GM12878 (cell line): Measurements from ENCODE around the gene ZSWIM3. TPM values are rescaled to one million over a fixed set of nuclear protein-coding genes. Genes with fewer than 3 reads are reported as not detected.

Source experiments
- ATAC-seq: fragments of 200-7000 bp; cut with Tn5 transposase; 3 replicates; pipeline ENCODE4 v1.9.1; 2020; ENCODE audit warnings: mild to moderate bottlenecking, moderate library complexity
- BruUV-seq: library from RNA; stranded (reverse); fragments of 400-500 nt; replicated peaks from 2 replicates; lab custom pipeline; 2021; lab: Mats Ljungman, UMichigan
- CTCF ChIA-PET: fragments of 300-600 bp; sonication (Branson Sonifier 250); formaldehyde crosslinking; extraction: SDS; loops from one replicate; lab custom pipeline; 2021; ENCODE audit warnings: inconsistent platforms; lab: Yijun Ruan, JAX
- POLR2A ChIA-PET: fragments of 350-600 bp; formaldehyde crosslinking; extraction: SDS; loops from one replicate; lab custom pipeline; 2021; ENCODE audit warnings: inconsistent platforms; lab: Charles Lee
- RAD21 ChIA-PET: fragments of 300-600 bp; sonication (Branson Sonifier 250); formaldehyde crosslinking; loops from one replicate; lab custom pipeline; 2023; ENCODE audit warnings: antibody characterized with exemption; ENCODE audit not compliant: unreplicated experiment; lab: Charles Lee
- SMC1A ChIA-PET: fragments of 300-600 bp; sonication (Branson Sonifier 250); formaldehyde crosslinking; loops from one replicate; lab custom pipeline; 2023; ENCODE audit not compliant: unreplicated experiment, uncharacterized antibody; lab: Charles Lee
- DNase-seq: peaks from one replicate; pipeline ENCODE4 v3.0.0-alpha.2; 2011; ENCODE audit warnings: low read depth, low spot score
- FAIRE-seq: peaks from 3 replicates; lab custom pipeline; 2011; peaks lifted over from hg19 to GRCh38; lab: Jason Lieb, UNC
- H2AFZ ChIP-seq: 2 replicates; pipeline ENCODE4 v1.6.0; 2011; ENCODE audit warnings: low read depth, low read length, control low read depth; ENCODE audit not compliant: control insufficient read depth
- H3K27ac ChIP-seq: 2 replicates; pipeline ENCODE4 v1.5.1; 2011; ENCODE audit warnings: control low read depth; ENCODE audit not compliant: control insufficient read depth, insufficient read depth
- H3K27me3 ChIP-seq, 2 experiments: replicated peaks in 1 of 2; 2 replicates each; pipeline versions ENCODE4 v1.6.0 to v1.6.1; 2011; ENCODE audit warnings: low read length in 1 of 2; ENCODE audit not compliant: control insufficient read depth in 2 of 2, insufficient read depth in 2 of 2
- H3K36me3 ChIP-seq, 2 experiments: 2 replicates each; pipeline ENCODE4 v1.5.1; 2011; ENCODE audit warnings: low read length in 1 of 2; ENCODE audit not compliant: control insufficient read depth in 2 of 2, insufficient read depth in 2 of 2
- H3K4me1 ChIP-seq: 2 replicates; pipeline ENCODE4 v1.6.1; 2011; ENCODE audit warnings: mild to moderate bottlenecking, low read length, moderate library complexity, mixed read lengths; ENCODE audit not compliant: control insufficient read depth, insufficient read depth
- H3K4me2 ChIP-seq: 2 replicates; pipeline ENCODE4 v1.6.0; 2011; ENCODE audit warnings: control low read depth; ENCODE audit not compliant: control insufficient read depth, insufficient read depth
- H3K4me3 ChIP-seq: fragments of 200-600 bp; sonication (generic); 2 replicates; pipeline ENCODE4 v1.5.1; 2016
- H3K79me2 ChIP-seq: 2 replicates; pipeline ENCODE4 v1.6.0; 2011; ENCODE audit warnings: low read length; ENCODE audit not compliant: control insufficient read depth, insufficient read depth
- H3K9ac ChIP-seq: 2 replicates; pipeline ENCODE4 v1.8.0; 2011; ENCODE audit warnings: low read length, control low read depth, mixed read lengths; ENCODE audit not compliant: control insufficient read depth, insufficient read depth
- H3K9me3 ChIP-seq: replicated peaks from 3 replicates; pipeline ENCODE4 v1.5.1; 2011; ENCODE audit warnings: mild to moderate bottlenecking, low read length; ENCODE audit not compliant: control insufficient read depth, insufficient read depth
- H4K20me1 ChIP-seq: 2 replicates; pipeline ENCODE4 v1.6.0; 2011; ENCODE audit not compliant: control insufficient read depth, insufficient read depth
- BCLAF1 ChIP-seq: fragments of 450-650 bp; IDR thresholded peaks from 2 replicates; pipeline ENCODE4 v1.6.1; 2017; ENCODE audit warnings: antibody characterized with exemption, mild to moderate bottlenecking, moderate library complexity
- BRCA1 ChIP-seq: IDR thresholded peaks from 2 replicates; pipeline ENCODE4 v1.6.1; 2011; ENCODE audit warnings: low read depth, low read length, improper control_type of control experiment
- HDAC2 ChIP-seq: fragments of 200-600 bp; sonication (generic); IDR thresholded peaks from 2 replicates; pipeline ENCODE4 v1.6.1; 2017
- LARP7 ChIP-seq: fragments of 450-650 bp; IDR thresholded peaks from 2 replicates; pipeline ENCODE4 v1.6.1; 2017; ENCODE audit warnings: mild to moderate bottlenecking
- ZSCAN29 ChIP-seq: fragments of 450-650 bp; IDR thresholded peaks from 2 replicates; pipeline ENCODE4 v1.6.1; 2017; ENCODE audit warnings: mild to moderate bottlenecking, moderate library complexity
- WGBS: methylation state at CpG from one replicate; pipeline ENCODE4 v1.1.6; 2016; ENCODE audit warnings: low lambda C conversion rate; ENCODE audit not compliant: insufficient replicate concordance, insufficient coverage; ENCODE audit errors: missing lambda C conversion rate; 5-methylcytosine and 5-hydroxymethylcytosine counted together
- in situ Hi-C: fragments of 300-500 bp; cut with MboI; formaldehyde crosslinking; loops from 9 replicates; pipeline ENCODE4 v1.14.3; 2018; ENCODE audit warnings: mixed read lengths
- intact Hi-C: fragments of 100-400 bp; cut with micrococcal nuclease; formaldehyde crosslinking; loops from one replicate; pipeline ENCODE4 v1.14.2; 2022; ENCODE audit not compliant: unreplicated experiment
- polyA plus RNA-seq, 11 experiments: library from polyadenylated mRNA; depleted of rRNA in 4 of 11; unstranded in 6 of 11; stranded (reverse) in 5 of 11; fragments of >200 nt; fragmentation: Nextera tagmentation in 4 of 11; fragmentation: Illumina TruSeq in 1 of 11; extraction: Ambion mirVana in 4 of 11; extraction: Trizol in 1 of 11; gene quantifications; 1 replicate in 1 of 11; 2 replicates in 10 of 11; pipeline versions ENCODE4 v1.2.1 to v1.2.3, GENCODE V29; 2011 to 2016; ENCODE audit warnings: inconsistent platforms in 2 of 11, missing spikeins in 2 of 11, low read depth in 1 of 11
- total RNA-seq, 4 experiments: library from RNA; depleted of rRNA in 3 of 4; stranded (reverse); fragments of >200 nt in 3 of 4; fragmentation: Illumina TruSeq in 1 of 4; extraction: Trizol in 1 of 4; gene quantifications; 2 replicates each; pipeline versions ENCODE4 v1.2.1 to v1.2.3, GENCODE V29; 2013 to 2021
- TF ChIP-seq, protein P1 (sequence below): fragments of 150-350 bp; IDR thresholded peaks from 2 replicates; pipeline ENCODE4 v1.6.1; 2016; ENCODE audit warnings: low read depth, low read length
- TF ChIP-seq, protein P2 (sequence below): fragments of 150-350 bp; IDR thresholded peaks from 2 replicates; pipeline ENCODE4 v1.6.1; 2014; ENCODE audit warnings: mild to moderate bottlenecking, low read depth, low read length

Gene ZSWIM3
- total and polyA plus RNA-seq, 10 of the 15 experiments (the other 5 are each of a cell fraction or from before 2014, with no cell fraction given), result 1.6 to 5.1 (median 4.2) TPM

DNA sequence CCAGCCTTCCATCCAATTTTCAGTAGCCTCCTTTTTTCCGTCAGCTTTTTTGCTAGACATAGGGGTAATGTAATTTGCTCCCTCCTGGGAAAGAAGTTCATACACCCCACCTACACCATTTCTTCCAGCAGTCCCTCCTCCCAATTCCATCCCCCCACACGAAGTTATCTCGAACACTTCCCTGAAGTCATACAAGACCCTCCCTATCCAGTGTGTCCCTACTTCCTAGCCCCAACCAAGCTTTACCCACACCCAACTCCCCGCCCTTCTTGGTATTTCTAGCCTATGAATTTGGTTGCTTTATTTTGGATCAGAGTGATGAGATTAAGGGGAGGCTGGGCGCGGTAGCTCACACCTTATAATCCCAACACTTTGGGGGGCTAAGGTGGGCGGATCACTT, 43.9 kb upstream of the ZSWIM3 start:
- ChIA-PET RAD21 (interaction anchor here (0.8 to 2.5 kb wide), 10 partner anchors 11 to 156 kb away, joined by 3 to 9 read pairs (median 4); partner anchors contain the start of gene ZSWIM1), CTCF (interaction anchor here (0.7 to 2.5 kb wide), 10 partner anchors 10 to 209 kb away, joined by 3 to 18 read pairs (median 4); no protein-coding TSS in a partner anchor), SMC1A (interaction anchor here (0.5 to 1.9 kb wide), 8 partner anchors 15 to 442 kb away, joined by 3 to 6 read pairs (median 3); no protein-coding TSS in a partner anchor), POLR2A (interaction anchor here (0.6 to 1.6 kb wide), 8 partner anchors 28 to 157 kb away, joined by 3 to 8 read pairs (median 4); partner anchors contain the start of genes ACOT8, PCIF1 and ZSWIM3)
- in situ Hi-C loops (loop anchor here (25.0 kb wide), 1 partner anchor 549 kb away; no protein-coding TSS in a partner anchor), intact Hi-C loops (loop anchor here (5.0 kb wide), 2 partner anchors 44 to 149 kb away; partner anchors contain the start of genes ACOT8 and ZSWIM3)
- DNase-seq (no peak), ATAC-seq (no peak), FAIRE-seq (no peak)
- Histone ChIP-seq H2AFZ (no peak overlapping the region), H4K20me1 (no peaks in the 10 kb centered on the region), H3K4me2 (peak overlapping the region; percentile 79), H3K4me3 (peak overlapping the region; percentile 85), H3K79me2 (peaks cover 20% of the 10 kb centered on the region), H3K36me3 (peaks cover 15 to 31% of the 10 kb centered on the region in 2 experiments), H3K27me3 (no peaks in the 10 kb centered on the region), H3K9me3 (no peaks in the 10 kb centered on the region; the same call in 2 of the 3 replicates), H3K4me1 (no peaks in the 10 kb centered on the region), H3K9ac (peak overlapping the region; percentile 96), H3K27ac (peak overlapping the region; percentile 93)
- TF ChIP-seq, protein P1, sequence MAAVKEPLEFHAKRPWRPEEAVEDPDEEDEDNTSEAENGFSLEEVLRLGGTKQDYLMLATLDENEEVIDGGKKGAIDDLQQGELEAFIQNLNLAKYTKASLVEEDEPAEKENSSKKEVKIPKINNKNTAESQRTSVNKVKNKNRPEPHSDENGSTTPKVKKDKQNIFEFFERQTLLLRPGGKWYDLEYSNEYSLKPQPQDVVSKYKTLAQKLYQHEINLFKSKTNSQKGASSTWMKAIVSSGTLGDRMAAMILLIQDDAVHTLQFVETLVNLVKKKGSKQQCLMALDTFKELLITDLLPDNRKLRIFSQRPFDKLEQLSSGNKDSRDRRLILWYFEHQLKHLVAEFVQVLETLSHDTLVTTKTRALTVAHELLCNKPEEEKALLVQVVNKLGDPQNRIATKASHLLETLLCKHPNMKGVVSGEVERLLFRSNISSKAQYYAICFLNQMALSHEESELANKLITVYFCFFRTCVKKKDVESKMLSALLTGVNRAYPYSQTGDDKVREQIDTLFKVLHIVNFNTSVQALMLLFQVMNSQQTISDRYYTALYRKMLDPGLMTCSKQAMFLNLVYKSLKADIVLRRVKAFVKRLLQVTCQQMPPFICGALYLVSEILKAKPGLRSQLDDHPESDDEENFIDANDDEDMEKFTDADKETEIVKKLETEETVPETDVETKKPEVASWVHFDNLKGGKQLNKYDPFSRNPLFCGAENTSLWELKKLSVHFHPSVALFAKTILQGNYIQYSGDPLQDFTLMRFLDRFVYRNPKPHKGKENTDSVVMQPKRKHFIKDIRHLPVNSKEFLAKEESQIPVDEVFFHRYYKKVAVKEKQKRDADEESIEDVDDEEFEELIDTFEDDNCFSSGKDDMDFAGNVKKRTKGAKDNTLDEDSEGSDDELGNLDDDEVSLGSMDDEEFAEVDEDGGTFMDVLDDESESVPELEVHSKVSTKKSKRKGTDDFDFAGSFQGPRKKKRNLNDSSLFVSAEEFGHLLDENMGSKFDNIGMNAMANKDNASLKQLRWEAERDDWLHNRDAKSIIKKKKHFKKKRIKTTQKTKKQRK, result no peak
- no peak for TF ChIP-seq BCLAF1
- no peak for TF ChIP-seq LARP7
- TF ChIP-seq ZSCAN29, result no peak
- TF ChIP-seq, protein P2, sequence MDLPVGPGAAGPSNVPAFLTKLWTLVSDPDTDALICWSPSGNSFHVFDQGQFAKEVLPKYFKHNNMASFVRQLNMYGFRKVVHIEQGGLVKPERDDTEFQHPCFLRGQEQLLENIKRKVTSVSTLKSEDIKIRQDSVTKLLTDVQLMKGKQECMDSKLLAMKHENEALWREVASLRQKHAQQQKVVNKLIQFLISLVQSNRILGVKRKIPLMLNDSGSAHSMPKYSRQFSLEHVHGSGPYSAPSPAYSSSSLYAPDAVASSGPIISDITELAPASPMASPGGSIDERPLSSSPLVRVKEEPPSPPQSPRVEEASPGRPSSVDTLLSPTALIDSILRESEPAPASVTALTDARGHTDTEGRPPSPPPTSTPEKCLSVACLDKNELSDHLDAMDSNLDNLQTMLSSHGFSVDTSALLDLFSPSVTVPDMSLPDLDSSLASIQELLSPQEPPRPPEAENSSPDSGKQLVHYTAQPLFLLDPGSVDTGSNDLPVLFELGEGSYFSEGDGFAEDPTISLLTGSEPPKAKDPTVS, result no peak
- TF ChIP-seq HDAC2, result no peak
- no peak for TF ChIP-seq BRCA1
- WGBS, result 34% methylated on average over 7 of the region's 7 CpGs
- BruUV-seq, result TSS peak; percentile 76
